Liver (tissue), 3 donors: ENCODE measurements around the gene DOCK1.

ENCODE experiments used
- JUND ChIP-seq, 2 donors: IDR thresholded peaks; 2 replicates each; pipeline ENCODE4 v1.6.1; 2016; ENCODE audit warnings: antibody characterized with exemption in 2 of 2
- TF ChIP-seq, protein P1 (sequence below): fragments of 150-350 bp; IDR thresholded peaks from 2 replicates; pipeline ENCODE4 v1.5.1; 2017; ENCODE audit warnings: improper control_type of control experiment, low read depth, low read length; ENCODE audit not compliant: missing input control
- donor health status: healthy.
- donor health status: healthy.

DNA sequence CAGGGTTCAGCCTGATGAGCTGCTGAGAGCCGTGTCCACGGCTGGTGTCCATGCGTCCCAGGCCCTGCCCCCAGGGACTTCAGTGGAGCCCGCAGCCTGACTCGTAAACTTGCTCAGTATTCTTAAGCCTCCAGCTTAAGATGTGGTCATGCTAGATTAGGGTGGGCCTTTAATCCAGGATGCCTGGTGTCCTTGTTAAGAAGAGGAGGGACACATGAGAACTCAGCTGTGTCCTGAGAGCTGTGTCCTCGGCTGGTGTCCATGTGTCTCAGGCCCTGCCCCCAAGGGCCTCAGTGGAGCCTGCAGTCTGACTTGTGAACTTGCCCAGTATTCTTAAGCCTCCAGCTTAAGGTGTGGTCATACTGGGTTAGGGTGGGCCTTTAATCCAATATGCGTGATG is 23.0 kb downstream of the DOCK1 start:
- TF ChIP-seq, protein P1, sequence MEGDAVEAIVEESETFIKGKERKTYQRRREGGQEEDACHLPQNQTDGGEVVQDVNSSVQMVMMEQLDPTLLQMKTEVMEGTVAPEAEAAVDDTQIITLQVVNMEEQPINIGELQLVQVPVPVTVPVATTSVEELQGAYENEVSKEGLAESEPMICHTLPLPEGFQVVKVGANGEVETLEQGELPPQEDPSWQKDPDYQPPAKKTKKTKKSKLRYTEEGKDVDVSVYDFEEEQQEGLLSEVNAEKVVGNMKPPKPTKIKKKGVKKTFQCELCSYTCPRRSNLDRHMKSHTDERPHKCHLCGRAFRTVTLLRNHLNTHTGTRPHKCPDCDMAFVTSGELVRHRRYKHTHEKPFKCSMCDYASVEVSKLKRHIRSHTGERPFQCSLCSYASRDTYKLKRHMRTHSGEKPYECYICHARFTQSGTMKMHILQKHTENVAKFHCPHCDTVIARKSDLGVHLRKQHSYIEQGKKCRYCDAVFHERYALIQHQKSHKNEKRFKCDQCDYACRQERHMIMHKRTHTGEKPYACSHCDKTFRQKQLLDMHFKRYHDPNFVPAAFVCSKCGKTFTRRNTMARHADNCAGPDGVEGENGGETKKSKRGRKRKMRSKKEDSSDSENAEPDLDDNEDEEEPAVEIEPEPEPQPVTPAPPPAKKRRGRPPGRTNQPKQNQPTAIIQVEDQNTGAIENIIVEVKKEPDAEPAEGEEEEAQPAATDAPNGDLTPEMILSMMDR, result no peak
- no peak for TF ChIP-seq JUND (IDR thresholded peaks at IDR 0.05)
